K562 (cell line): ENCODE data around the gene ATAD3C. TPM values are rescaled to one million over a fixed set of nuclear protein-coding genes. Genes with fewer than 3 reads are reported as not detected.

Experiments
- ARID2 ChIP-seq: fragments of 450-650 bp; IDR thresholded peaks from 2 replicates; pipeline ENCODE4 v1.6.1; 2017; ENCODE audit warnings: antibody characterized with exemption, mild to moderate bottlenecking
- EGR1 ChIP-seq: fragments of 450-650 bp; conservative IDR thresholded peaks from 2 replicates; pipeline ENCODE4 v1.6.1; 2017; ENCODE audit warnings: mild to moderate bottlenecking
- EWSR1 ChIP-seq: fragments of 450-650 bp; IDR thresholded peaks from 2 replicates; pipeline ENCODE4 v1.6.1; 2018; ENCODE audit warnings: borderline replicate concordance, mild to moderate bottlenecking, low read depth, moderate library complexity; ENCODE audit not compliant: partially characterized antibody
- HMG20A ChIP-seq: fragments of 450-650 bp; formaldehyde crosslinking; conservative IDR thresholded peaks from 2 replicates; pipeline ENCODE4 v1.4.0; 2020; ENCODE audit warnings: mild to moderate bottlenecking, mixed read lengths
- NCOA6 ChIP-seq: fragments of 450-650 bp; IDR thresholded peaks from 2 replicates; pipeline ENCODE4 v1.6.1; 2017; ENCODE audit warnings: mild to moderate bottlenecking
- PHF8 ChIP-seq: fragments of 200-600 bp; sonication (generic); IDR thresholded peaks from 2 replicates; pipeline ENCODE4 v1.6.1; 2012; ENCODE audit warnings: mixed run types, mild to moderate bottlenecking, inconsistent platforms, low read length, moderate library complexity, borderline replicate concordance
- SP2 ChIP-seq: IDR thresholded peaks from 2 replicates; pipeline ENCODE4 v1.6.1; 2011; ENCODE audit warnings: mild to moderate bottlenecking, low read depth, low read length, moderate library complexity; ENCODE audit not compliant: poor library complexity, severe bottlenecking; ENCODE audit errors: extremely low read depth
- ZEB2 ChIP-seq: fragments of 450-650 bp; IDR thresholded peaks from 2 replicates; pipeline ENCODE4 v1.6.1; 2016
- ZFP36 ChIP-seq: fragments of 150-350 bp; IDR thresholded peaks from 2 replicates; pipeline ENCODE4 v1.6.1; 2018; ENCODE audit warnings: low read length, low read depth; ENCODE audit not compliant: partially characterized antibody
- ZFPM2 ChIP-seq: fragments of 250-450 bp; sonication (Bioruptor Pico); IDR thresholded peaks from 2 replicates; pipeline ENCODE4 v1.5.1; 2022; ENCODE audit warnings: mild to moderate bottlenecking
- ZMIZ1 ChIP-seq, 2 experiments: fragments of 150-350 bp in 1 of 2; IDR thresholded peaks; 2 replicates each; pipeline ENCODE4 v1.6.1; 2012 to 2016; ENCODE audit warnings: low read depth in 2 of 2, low read length in 2 of 2, mild to moderate bottlenecking in 1 of 2, moderate library complexity in 1 of 2
- ZNF224 ChIP-seq: sonication (generic); formaldehyde crosslinking; IDR thresholded peaks from 2 replicates; pipeline ENCODE4 v1.8.0; 2022; ENCODE audit warnings: mild to moderate bottlenecking, missing genetic modification reagents
- ZNF24 ChIP-seq: fragments of 450-650 bp; IDR thresholded peaks from 2 replicates; pipeline ENCODE4 v1.6.1; 2016
- ZNF282 ChIP-seq: sonication (generic); formaldehyde crosslinking; IDR thresholded peaks from 2 replicates; pipeline ENCODE4 v1.8.1; 2023; ENCODE audit warnings: missing genetic modification reagents
- ZNF41 ChIP-seq: fragments of 250-450 bp; sonication (Bioruptor Pico); conservative IDR thresholded peaks from 2 replicates; pipeline ENCODE4 v1.4.0; 2020; ENCODE audit warnings: mild to moderate bottlenecking
- ZNF592 ChIP-seq: fragments of 450-650 bp; IDR thresholded peaks from 2 replicates; pipeline ENCODE4 v1.6.1; 2017; ENCODE audit warnings: antibody characterized with exemption, mild to moderate bottlenecking
- ZNF77 ChIP-seq: fragments of 250-450 bp; sonication (Bioruptor Pico); IDR thresholded peaks from 2 replicates; pipeline ENCODE4 v1.5.0; 2020
- polyA plus RNA-seq, 8 experiments: library from polyadenylated mRNA; depleted of rRNA in 4 of 8; stranded (reverse) in 5 of 8; unstranded in 3 of 8; fragments of >200 nt; fragmentation: Nextera tagmentation in 2 of 8; fragmentation: Illumina TruSeq in 1 of 8; extraction: Ambion mirVana in 2 of 8; extraction: Trizol in 1 of 8; gene quantifications; 2 replicates each; pipeline versions ENCODE4 v1.2.1 to v1.2.3, GENCODE V29; 2011 to 2014; ENCODE audit warnings: inconsistent platforms in 1 of 8, missing spikeins in 1 of 8
- total RNA-seq, 7 experiments: library from RNA; depleted of rRNA in 6 of 7; stranded (reverse); fragments of >200 nt in 6 of 7; fragmentation: Illumina TruSeq in 2 of 7; extraction: Trizol in 2 of 7; gene quantifications; 2 replicates each; pipeline versions ENCODE4 v1.2.1 to v1.2.3, GENCODE V29; 2011 to 2021; ENCODE audit warnings: low replicate concordance in 1 of 7
- TF ChIP-seq, protein P1 (sequence below): fragments of 450-650 bp; formaldehyde crosslinking; IDR thresholded peaks from 2 replicates; pipeline ENCODE4 v1.4.0; 2020; ENCODE audit warnings: mild to moderate bottlenecking, moderate library complexity
- TF ChIP-seq, protein P2 (sequence below): fragments of 450-650 bp; IDR thresholded peaks from 2 replicates; pipeline ENCODE4 v1.6.1; 2016

ATAD3C gene
- total and polyA plus RNA-seq, 9 of the 15 experiments (the other 6 are each of a cell fraction or from before 2014, with no cell fraction given), result 0.03 to 0.18 TPM; not detected in 7

DNA sequence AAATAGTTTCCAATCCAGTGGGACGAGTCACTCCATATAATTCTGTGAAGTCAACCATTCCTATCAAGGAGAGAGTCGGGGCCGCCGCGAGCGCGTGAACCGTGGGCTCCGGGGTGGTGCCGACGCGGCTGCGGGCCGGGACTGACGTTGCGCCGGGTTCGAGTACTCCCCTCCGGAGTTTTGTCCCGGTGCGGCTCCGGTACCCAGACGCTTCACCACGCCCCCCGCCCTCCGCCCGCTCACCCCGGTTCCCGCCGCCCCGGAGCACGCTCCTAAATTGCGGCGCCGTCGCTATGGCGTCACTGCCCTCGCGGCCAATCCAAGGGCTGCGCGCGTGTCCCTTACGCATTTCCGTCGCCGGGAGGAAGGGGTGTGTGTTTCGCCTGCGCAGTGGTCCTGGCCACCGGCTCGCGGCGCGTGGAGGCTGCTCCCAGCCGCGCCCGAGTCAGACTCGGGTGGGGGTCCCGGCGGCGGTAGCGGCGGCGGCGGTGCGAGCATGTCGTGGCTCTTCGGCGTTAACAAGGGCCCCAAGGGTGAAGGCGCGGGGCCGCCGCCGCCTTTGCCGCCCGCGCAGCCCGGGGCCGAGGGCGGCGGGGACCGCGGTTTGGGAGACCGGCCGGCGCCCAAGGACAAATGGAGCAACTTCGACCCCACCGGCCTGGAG, 22.0 kb downstream of the ATAD3C start, which contains the start of gene ATAD3B (continued):
- no peak for TF ChIP-seq ZNF592
- no peak for TF ChIP-seq ZFP36
- no peak for TF ChIP-seq ARID2
- TF ChIP-seq ZNF41 (CRISPR knock-in tag), result no peak
- no peak for TF ChIP-seq ZEB2
- TF ChIP-seq, protein P1, sequence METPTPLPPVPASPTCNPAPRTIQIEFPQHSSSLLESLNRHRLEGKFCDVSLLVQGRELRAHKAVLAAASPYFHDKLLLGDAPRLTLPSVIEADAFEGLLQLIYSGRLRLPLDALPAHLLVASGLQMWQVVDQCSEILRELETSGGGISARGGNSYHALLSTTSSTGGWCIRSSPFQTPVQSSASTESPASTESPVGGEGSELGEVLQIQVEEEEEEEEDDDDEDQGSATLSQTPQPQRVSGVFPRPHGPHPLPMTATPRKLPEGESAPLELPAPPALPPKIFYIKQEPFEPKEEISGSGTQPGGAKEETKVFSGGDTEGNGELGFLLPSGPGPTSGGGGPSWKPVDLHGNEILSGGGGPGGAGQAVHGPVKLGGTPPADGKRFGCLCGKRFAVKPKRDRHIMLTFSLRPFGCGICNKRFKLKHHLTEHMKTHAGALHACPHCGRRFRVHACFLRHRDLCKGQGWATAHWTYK (CRISPR knock-in tag), result no peak
- TF ChIP-seq EGR1, result peak; percentile 67
- no peak for TF ChIP-seq EWSR1
- peak; percentile 76; the same call in 1 of the 2 replicates for TF ChIP-seq PHF8
- no peak for TF ChIP-seq ZNF77 (CRISPR knock-in tag)
- no peak for TF ChIP-seq ZNF282 (CRISPR knock-in tag)
- no peak for TF ChIP-seq SP2
- no peak for TF ChIP-seq NCOA6
- TF ChIP-seq ZFPM2 (CRISPR knock-in tag), result no peak
- TF ChIP-seq HMG20A (CRISPR knock-in tag), result no peak
- TF ChIP-seq ZMIZ1 (IDR thresholded peaks at IDR 0.05; ENCODE audit: low read depth in 2 of 2, low read length in 2 of 2), result no peak
- TF ChIP-seq ZNF224 (CRISPR knock-in tag), result no peak
- TF ChIP-seq ZNF24, result no peak
- TF ChIP-seq, protein P2, sequence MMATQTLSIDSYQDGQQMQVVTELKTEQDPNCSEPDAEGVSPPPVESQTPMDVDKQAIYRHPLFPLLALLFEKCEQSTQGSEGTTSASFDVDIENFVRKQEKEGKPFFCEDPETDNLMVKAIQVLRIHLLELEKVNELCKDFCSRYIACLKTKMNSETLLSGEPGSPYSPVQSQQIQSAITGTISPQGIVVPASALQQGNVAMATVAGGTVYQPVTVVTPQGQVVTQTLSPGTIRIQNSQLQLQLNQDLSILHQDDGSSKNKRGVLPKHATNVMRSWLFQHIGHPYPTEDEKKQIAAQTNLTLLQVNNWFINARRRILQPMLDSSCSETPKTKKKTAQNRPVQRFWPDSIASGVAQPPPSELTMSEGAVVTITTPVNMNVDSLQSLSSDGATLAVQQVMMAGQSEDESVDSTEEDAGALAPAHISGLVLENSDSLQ, result no peak
